Measurements from ENCODE around the gene ADPRHL1. TPM values are rescaled to one million over a fixed set of nuclear protein-coding genes. Genes with fewer than 3 reads are reported as not detected.
"Not testable (repeated sequence)": the region's sequence is repeated elsewhere in the genome, so short reads cannot be mapped to it uniquely, and the experiment has no call there.

The ADPRHL1 gene
- total RNA-seq, 1 donor: 2.4 TPM

DNA sequence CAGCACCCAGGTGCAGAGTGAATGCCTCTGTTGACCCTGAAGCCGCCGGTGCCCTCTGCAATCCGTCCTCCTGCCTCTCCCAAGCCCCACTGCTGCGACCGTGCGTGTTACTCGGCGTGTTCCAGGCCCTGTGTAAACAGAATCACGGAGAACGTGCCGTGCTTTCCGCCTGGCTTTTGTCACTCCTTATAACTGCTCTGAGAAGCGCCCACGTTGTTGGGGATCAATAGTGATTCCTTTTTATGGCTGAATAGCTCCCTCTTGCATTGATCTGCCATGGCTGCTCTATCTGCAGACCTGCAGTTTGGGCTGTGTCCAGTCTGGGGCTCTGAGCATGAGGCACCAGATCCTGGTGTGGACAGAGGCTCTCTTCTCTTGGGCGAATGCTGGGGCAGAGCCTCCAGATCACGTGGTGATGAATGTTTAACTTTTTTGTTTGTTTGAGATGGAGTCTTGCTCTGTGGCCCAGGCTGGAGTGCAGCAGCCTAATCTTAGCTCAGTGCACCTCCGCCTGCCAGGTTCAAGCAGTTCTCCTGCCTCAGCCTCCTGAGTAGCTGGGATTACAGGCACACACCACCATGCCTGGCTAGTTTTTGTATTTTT lies 15.8 kb downstream of the ADPRHL1 start:
- no peak for DNase-seq (ENCODE audit: low read depth)
- TF ChIP-seq, protein P1, sequence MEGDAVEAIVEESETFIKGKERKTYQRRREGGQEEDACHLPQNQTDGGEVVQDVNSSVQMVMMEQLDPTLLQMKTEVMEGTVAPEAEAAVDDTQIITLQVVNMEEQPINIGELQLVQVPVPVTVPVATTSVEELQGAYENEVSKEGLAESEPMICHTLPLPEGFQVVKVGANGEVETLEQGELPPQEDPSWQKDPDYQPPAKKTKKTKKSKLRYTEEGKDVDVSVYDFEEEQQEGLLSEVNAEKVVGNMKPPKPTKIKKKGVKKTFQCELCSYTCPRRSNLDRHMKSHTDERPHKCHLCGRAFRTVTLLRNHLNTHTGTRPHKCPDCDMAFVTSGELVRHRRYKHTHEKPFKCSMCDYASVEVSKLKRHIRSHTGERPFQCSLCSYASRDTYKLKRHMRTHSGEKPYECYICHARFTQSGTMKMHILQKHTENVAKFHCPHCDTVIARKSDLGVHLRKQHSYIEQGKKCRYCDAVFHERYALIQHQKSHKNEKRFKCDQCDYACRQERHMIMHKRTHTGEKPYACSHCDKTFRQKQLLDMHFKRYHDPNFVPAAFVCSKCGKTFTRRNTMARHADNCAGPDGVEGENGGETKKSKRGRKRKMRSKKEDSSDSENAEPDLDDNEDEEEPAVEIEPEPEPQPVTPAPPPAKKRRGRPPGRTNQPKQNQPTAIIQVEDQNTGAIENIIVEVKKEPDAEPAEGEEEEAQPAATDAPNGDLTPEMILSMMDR (IDR thresholded peaks at IDR 0.05; ENCODE audit: insufficient read depth, low read length): no peak
- H3K4me3 ChIP-seq (ENCODE audit: low read depth, low read length): no peak overlapping the region

DNA sequence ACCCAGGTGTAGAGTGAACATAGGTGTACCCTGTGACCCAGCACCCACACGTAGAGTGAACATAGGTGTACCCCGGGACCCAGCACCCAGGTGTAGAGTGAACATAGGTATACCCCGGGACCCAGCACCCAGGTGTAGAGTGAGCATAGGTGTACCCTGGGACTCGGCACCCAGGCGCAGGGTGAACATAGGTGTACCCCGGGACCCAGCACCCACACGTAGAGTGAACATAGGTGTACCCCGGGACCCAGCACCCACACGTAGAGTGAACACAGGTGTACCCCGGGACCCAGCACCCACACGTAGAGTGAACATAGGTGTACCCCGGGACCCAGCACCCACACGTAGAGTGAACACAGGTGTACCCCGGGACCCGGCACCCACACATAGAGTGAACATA lies 16.4 kb downstream of the ADPRHL1 start:
- not testable (repeated sequence) for DNase-seq (ENCODE audit: low read depth); H3K4me3 ChIP-seq (ENCODE audit: low read depth, low read length)

DNA sequence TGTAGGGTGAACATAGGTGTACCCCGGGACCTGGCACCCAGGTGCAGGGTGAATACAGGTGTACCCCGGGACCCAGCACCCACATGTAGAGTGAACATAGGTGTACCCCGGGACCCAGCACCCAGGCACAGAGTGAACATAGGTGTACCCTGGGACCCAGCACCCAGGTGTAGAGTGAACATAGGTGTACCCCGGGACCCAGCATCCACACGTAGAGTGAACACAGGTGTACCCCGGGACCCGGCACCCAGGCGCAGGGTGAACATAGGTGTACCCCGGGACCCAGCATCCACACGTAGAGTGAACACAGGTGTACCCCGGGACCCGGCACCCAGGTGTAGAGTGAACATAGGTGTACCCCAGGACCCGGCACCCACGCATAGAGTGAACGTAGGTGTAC lies 17.4 kb downstream of the ADPRHL1 start:
- not testable (repeated sequence) for DNase-seq (ENCODE audit: low read depth); H3K4me3 ChIP-seq (ENCODE audit: low read depth, low read length)

DNA sequence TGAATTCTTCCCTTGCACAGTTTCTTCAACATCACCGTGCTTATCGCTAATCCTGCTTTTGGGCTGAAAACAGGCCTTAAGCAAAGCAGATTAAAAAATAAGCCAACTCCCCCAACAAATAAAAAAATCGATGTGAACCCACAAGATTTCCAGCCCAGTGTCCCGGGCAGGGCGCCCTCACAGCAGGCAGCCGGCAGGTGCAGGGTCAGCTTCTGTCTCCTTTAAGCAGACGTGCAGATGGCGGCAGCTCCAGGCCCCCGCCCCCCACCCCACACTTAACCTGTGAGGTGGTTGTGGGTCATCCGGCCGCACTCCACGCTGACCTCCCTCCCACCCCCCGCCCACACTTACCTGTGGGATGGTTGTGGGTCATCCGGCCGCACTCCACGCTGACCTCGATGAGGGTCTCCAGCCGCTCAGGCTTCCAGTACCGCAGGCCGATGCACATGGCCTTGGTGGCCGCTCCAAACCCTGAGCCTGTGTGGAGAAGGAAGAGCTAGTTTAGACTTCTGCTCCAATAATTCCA lies 19.8 kb downstream of the ADPRHL1 start:
- TF ChIP-seq, protein P1 (IDR thresholded peaks at IDR 0.05; ENCODE audit: insufficient read depth, low read length): no peak
- no peak overlapping the region for H3K4me3 ChIP-seq (ENCODE audit: low read depth, low read length)
- no peak for DNase-seq (ENCODE audit: low read depth)

DNA sequence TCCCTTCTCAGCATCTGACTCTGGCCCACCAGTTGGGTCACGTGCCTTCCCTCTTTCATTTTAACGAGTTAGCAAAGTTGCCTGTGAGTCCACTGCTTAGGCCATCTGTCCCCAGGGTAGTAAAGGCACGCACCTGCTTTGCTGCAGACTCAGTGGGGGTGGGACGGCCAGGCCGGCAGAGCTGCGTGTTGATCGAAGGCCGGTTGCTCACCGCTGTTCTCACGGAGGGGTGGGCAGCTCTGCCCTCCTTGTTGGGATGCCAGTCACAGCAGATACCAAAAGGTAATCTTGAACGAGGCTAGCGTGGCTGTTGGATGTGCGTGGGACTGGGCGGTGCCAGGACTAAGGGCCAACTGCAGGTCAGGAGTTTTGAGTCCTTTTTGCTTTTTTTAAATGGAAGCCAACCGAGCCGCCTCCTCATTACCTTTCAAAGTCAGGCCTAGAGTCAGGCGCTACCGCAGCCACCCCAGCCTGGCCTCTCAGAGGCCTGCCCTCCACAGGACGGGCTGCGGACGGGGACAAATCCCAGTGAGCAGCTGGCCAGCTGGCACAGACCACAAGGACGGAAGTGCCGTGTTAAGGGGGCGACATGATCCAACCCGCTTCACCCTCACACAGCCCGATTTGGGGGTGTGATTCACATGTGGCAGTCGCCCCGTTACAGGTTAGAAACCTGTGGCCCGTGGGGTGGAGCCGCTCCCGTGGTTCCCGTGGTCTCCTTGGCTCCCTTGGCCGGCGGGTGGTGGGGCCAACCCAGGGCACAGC lies 20.6 kb downstream of the ADPRHL1 start:
- TF ChIP-seq, protein P1 (IDR thresholded peaks at IDR 0.05; ENCODE audit: insufficient read depth, low read length): no peak
- no peak for DNase-seq (ENCODE audit: low read depth)
- H3K4me3 ChIP-seq (ENCODE audit: low read depth, low read length): no peak overlapping the region

DNA sequence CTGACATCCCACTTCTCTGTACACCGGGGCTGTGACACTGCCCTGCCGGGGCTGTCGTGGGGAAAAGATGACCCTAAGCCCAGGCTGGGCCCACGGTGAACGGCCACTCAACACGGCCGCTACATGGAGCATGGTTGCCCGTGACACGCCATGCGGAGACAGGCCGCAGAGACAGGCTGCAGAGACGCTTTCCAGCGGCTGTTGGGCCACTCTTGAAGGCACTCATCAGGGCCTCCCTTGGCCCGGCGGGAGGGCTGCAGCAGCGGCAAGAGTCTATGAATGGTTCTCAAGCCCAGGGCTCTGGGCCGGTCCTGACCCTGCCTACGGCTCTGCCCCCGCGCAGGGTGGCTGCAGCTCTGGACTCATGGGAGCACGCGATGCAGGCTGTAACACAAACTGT lies 22.1 kb downstream of the ADPRHL1 start:
- no peak overlapping the region for H3K4me3 ChIP-seq (ENCODE audit: low read depth, low read length)
- TF ChIP-seq, protein P1 (IDR thresholded peaks at IDR 0.05; ENCODE audit: insufficient read depth, low read length): no peak

DNA sequence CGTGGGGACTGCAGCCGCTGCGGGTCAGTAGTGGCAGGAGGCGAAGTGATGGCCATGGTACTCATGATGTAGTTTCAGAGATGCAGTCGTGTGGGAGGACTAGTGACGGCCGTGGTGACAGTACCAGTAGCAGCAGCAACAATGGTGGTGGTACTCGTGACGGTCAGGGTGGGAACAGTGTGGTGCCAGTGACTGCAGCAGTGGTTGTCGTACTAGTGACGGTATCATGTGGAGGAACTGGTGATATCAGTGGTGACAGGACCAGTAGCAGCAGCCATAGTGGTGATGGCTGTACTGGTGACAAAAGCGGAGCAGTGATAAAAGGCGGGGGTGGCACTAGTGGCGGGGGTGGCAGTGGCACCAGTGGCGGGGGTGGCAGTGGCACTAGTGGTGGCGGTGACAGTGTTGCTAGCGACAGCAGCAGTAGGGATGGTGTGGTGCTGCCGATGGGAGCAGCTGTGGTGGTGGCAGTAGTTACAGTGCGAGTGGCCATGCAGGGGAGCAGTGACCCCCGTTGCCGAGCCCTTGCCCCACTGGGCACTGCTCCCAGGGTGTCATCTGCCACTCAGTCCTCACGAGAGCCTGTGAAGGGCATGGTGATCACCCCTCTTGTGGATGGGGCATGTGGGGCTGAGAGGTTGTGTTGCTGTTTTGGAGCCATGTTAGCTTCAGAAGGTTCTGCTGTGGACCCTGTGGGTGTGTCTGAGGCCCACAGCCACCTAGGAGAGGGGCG lies 22.7 kb downstream of the ADPRHL1 start:
- TF ChIP-seq, protein P1 (IDR thresholded peaks at IDR 0.05; ENCODE audit: insufficient read depth, low read length): no peak
- no peak for DNase-seq (ENCODE audit: low read depth)

More for the DNA sequence above, 22.1 kb downstream of the ADPRHL1 start:
- DNase-seq (ENCODE audit: low read depth): no peak

More for the DNA sequence above, 22.7 kb downstream of the ADPRHL1 start:
- H3K4me3 ChIP-seq (ENCODE audit: low read depth, low read length): no peak overlapping the region

Measured in fibroblast of the aortic adventitia (primary cell).